SU-DHL-6 (cell line): Measurements from ENCODE around the gene SVIL.

Experiments
- CTCF ChIP-seq: fragments of 200-600 bp; sonication (generic); IDR thresholded peaks from one replicate; pipeline ENCODE4 v1.5.1; 2017; ENCODE audit warnings: antibody characterized with exemption, mild to moderate bottlenecking, low read length, moderate library complexity; ENCODE audit not compliant: insufficient read depth, poor library complexity, severe bottlenecking
- EZH2phosphoT487 ChIP-seq: fragments of 200-600 bp; sonication (generic), shearing (Covaris generic); conservative IDR thresholded peaks from 2 replicates; pipeline ENCODE4 v1.6.1; 2018; ENCODE audit warnings: mild to moderate bottlenecking, antibody characterized with exemption, low read length, moderate library complexity, mixed read lengths

GRCh38 chr10:29545122-29545521 lies 89.6 kb downstream of the SVIL start:
- TF ChIP-seq CTCF = no peak
- TF ChIP-seq EZH2phosphoT487 = no peak
